Measurements from ENCODE around the gene TES. TPM values are rescaled to one million over a fixed set of nuclear protein-coding genes. Genes with fewer than 3 reads are reported as not detected.
"Not testable (repeated sequence)": the region's sequence is repeated elsewhere in the genome, so short reads cannot be mapped to it uniquely, and the experiment has no call there.

The TES gene
- total RNA-seq, 2 donors from 2014 or later, result 69.1 to 124 TPM

- Mint-ChIP-seq H3K27ac (peak overlapping the region; percentile 73 to 74), H3K4me3 (peak overlapping the region; percentile 10), H3K27me3 (no peaks in the 10 kb centered on the region), H3K9me3 (no peaks in the 10 kb centered on the region), H3K36me3 (peaks cover 4% of the 10 kb centered on the region), H3K4me1 (ENCODE audit: low read depth in 2 of 2) (peaks cover 55 to 89% of the 10 kb centered on the region in 2 donors)
- DNase-seq (ENCODE audit: low spot score), result no peak
- ATAC-seq, result no peak
These were observed 22.0 kb downstream of the TES start for GRCh38 chr7:116232350-116232749.

GRCh38 chr7:116232920-116233319 is 22.6 kb downstream of the TES start:
- H3K4me3 Mint-ChIP-seq, result peak overlapping the region; percentile 12
- peak overlapping the region; percentile 73 to 74 for H3K27ac Mint-ChIP-seq
- no peaks in the 10 kb centered on the region for H3K27me3 Mint-ChIP-seq

DNA sequence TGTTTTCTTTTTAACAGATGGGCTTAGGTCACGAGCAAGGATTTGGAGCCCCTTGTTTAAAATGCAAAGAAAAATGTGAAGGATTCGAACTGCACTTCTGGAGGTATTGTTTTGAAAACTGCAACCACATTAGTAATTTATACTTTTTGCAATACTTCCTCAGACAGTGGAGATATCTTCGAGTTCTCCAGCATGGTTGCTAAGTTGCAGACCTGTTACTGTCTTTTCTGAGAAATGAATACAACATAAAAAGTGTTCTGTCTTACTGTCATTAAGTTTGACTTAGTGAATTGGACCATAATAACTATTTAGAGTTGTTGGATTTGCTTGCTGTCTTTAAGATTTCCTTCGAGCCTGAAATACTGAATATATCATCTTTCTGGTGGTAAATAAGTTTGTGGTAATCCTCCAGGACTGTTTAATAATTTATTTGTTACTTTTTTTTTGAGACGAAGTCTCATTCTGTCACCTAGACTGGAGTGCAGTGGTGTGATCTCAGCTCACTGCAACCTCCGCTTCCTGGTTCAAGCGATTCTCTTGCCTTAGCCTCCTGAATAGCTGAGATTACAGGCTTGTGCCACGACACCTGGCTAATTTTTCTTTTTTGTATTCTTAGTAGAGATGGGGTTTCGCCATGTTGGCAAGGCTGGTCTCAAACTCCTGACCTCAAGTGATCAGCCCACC is 24.3 kb downstream of the TES start:
- Mint-ChIP-seq H3K27ac (peak overlapping the region; percentile 70 to 73), H3K9me3 (no peaks in the 10 kb centered on the region), H3K36me3 (peaks cover 10% of the 10 kb centered on the region), H3K4me3 (peak overlapping the region; percentile 57), H3K27me3 (no peaks in the 10 kb centered on the region), H3K4me1 (ENCODE audit: low read depth in 2 of 2) (peaks cover 57 to 82% of the 10 kb centered on the region in 2 donors)
- DNase-seq (ENCODE audit: low spot score) (no peak), ATAC-seq (peak; percentile 54 to 69)

More at GRCh38 chr7:116232920-116233319, 22.6 kb downstream of the TES start:
- DNase-seq (ENCODE audit: low spot score) (no peak), ATAC-seq (no peak)
- H3K9me3 Mint-ChIP-seq, result no peaks in the 10 kb centered on the region
- peaks cover 9% of the 10 kb centered on the region for H3K36me3 Mint-ChIP-seq
- H3K4me1 Mint-ChIP-seq (ENCODE audit: low read depth in 2 of 2), result peaks cover 55 to 89% of the 10 kb centered on the region in 2 donors

GRCh38 chr7:116235380-116235779 is 25.0 kb downstream of the TES start:
- peaks cover 51 to 77% of the 10 kb centered on the region in 2 donors for H3K4me1 Mint-ChIP-seq (ENCODE audit: low read depth in 2 of 2)
- DNase-seq (ENCODE audit: low spot score) (no peak), ATAC-seq (no peak)
- peak overlapping the region; percentile 57 for H3K4me3 Mint-ChIP-seq
- no peaks in the 10 kb centered on the region for H3K9me3 Mint-ChIP-seq
- H3K36me3 Mint-ChIP-seq, result peaks cover 10% of the 10 kb centered on the region
- H3K27me3 Mint-ChIP-seq, result no peaks in the 10 kb centered on the region
- peak overlapping the region; percentile 70 to 73 for H3K27ac Mint-ChIP-seq

GRCh38 chr7:116236020-116236630 is 25.8 kb downstream of the TES start:
- ATAC-seq (peak in 1 of 2 donors; percentile 67), DNase-seq (ENCODE audit: low spot score) (no peak)
- Mint-ChIP-seq H3K9me3 (no peaks in the 10 kb centered on the region), H3K4me1 (ENCODE audit: low read depth in 2 of 2) (peaks cover 46 to 76% of the 10 kb centered on the region in 2 donors), H3K27ac (peak overlapping the region; percentile 70 to 73), H3K27me3 (no peaks in the 10 kb centered on the region), H3K4me3 (no peak overlapping the region), H3K36me3 (peaks cover 10% of the 10 kb centered on the region)

DNA sequence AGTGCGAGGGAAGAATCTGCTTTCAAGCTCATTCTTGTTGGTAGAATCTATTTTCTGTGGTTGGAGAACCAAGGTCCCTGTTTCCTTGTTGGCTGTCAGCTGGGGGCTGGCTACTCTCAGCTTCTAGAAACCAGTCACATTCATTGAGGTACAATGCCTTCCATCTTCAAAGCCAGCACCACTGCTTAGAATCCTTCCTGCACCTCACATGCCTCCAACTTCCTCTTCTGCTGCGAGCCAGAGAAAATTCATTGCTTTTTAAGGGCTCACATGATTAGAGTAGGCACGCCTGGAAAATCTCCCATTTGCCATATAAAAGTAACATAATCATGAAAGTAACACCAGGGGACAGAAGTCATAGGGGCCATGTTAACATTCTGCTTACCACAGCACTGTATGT is 28.7 kb downstream of the TES start:
- peaks cover 16% of the 10 kb centered on the region for H3K36me3 Mint-ChIP-seq
- peaks cover 40 to 60% of the 10 kb centered on the region in 2 donors for H3K4me1 Mint-ChIP-seq (ENCODE audit: low read depth in 2 of 2)

DNA sequence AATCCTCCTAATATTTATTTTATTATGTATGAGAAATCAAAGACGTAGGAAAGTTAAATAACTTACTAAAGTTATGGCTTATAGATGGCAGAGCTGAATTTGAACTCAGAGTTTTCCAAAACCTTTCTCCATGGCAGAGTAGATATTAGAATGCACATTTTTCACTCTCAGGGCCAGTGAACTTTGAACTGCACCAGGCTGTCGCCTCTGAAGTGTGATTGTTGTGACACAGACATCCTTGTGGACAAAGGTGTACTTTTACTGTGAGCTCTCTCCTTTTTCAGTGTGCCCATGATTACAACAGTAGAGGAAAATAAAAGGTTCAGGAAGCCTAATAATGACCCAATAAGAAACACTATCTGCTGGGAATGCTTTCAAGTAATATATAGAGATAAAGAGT is 29.1 kb downstream of the TES start:
- ATAC-seq (no peak), DNase-seq (ENCODE audit: low spot score) (no peak)
- Mint-ChIP-seq H3K27ac (peak overlapping the region; percentile 45 to 61), H3K9me3 (no peaks in the 10 kb centered on the region), H3K4me1 (ENCODE audit: low read depth in 2 of 2) (peaks cover 41 to 57% of the 10 kb centered on the region in 2 donors), H3K27me3 (no peaks in the 10 kb centered on the region), H3K4me3 (no peak overlapping the region), H3K36me3 (peaks cover 16% of the 10 kb centered on the region)

More for the DNA sequence above, 28.7 kb downstream of the TES start:
- Mint-ChIP-seq H3K4me3 (no peak overlapping the region), H3K27ac (peak overlapping the region; percentile 45 to 61), H3K27me3 (no peaks in the 10 kb centered on the region), H3K9me3 (no peaks in the 10 kb centered on the region)
- DNase-seq (ENCODE audit: low spot score) (no peak), ATAC-seq (no peak)

DNA sequence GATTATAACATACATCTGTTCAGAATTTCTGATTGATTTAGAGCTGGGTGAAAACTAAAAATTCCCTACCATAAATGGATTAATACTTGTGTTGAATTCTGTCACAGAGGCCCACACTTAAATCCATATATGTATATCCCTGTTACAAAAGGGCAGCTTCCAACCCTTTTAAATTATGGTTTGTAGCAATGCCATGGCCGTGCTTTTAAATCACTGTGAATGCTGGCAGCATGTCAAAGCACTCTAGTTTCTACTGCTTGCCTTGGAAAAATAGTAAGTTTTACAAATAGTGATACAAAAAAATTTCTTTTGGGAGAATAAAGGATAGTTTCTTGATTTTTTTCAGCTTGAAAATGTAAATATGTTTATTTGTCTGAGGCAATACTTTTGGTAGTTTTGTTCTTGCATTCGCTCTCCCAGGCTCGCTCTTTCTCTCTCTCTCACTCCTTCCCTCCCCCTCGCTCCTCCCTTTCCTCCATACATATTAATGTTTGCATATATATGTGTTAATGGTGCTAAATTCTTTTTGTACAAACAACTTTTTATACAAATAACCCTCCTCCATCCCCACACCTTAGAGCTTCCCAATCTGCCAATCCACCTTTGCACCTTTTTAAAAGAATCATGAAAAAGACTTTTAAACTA is 29.8 kb downstream of the TES start:
- no peaks in the 10 kb centered on the region for H3K9me3 Mint-ChIP-seq
- H3K36me3 Mint-ChIP-seq, result peaks cover 17% of the 10 kb centered on the region
- ATAC-seq, result no peak
- H3K27me3 Mint-ChIP-seq, result no peaks in the 10 kb centered on the region
- peaks cover 43 to 52% of the 10 kb centered on the region in 2 donors for H3K4me1 Mint-ChIP-seq (ENCODE audit: low read depth in 2 of 2)
- H3K4me3 Mint-ChIP-seq, result no peak overlapping the region
- DNase-seq (ENCODE audit: low spot score), result no peak
- peak overlapping the region; percentile 19 to 71 for H3K27ac Mint-ChIP-seq

DNA sequence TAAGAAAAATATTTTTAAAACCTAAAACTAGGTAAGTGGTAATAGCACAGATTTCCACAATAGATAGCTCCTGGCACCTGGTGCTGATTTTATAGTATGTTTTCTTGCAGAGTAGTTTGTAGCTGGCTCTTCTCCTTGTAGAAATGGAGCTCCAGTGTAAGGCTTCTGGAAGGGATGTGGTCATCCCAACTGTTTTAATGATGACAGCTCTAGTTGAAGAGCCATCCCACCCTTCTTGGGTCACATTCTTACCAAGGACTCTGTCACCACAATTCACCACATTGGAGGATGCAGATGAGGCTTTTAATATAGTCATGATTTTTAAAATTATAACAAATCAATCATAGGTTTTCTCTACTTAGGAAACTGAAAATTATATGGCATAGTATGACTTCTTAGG is 31.0 kb downstream of the TES start:
- Mint-ChIP-seq H3K27ac (peak overlapping the region in 1 of 2 donors; percentile 50), H3K9me3 (peaks cover 4% of the 10 kb centered on the region), H3K4me3 (no peak overlapping the region), H3K27me3 (no peaks in the 10 kb centered on the region), H3K4me1 (ENCODE audit: low read depth in 2 of 2) (peaks cover 49 to 52% of the 10 kb centered on the region in 2 donors), H3K36me3 (peaks cover 27% of the 10 kb centered on the region)
- DNase-seq (ENCODE audit: low spot score) (no peak), ATAC-seq (no peak)

GRCh38 chr7:116242178-116242577 is 31.8 kb downstream of the TES start:
- Mint-ChIP-seq H3K4me3 (no peak overlapping the region), H3K4me1 (ENCODE audit: low read depth in 2 of 2) (peaks cover 50 to 54% of the 10 kb centered on the region in 2 donors), H3K9me3 (peaks cover 4% of the 10 kb centered on the region), H3K27ac (no peak overlapping the region), H3K36me3 (peaks cover 34% of the 10 kb centered on the region), H3K27me3 (no peaks in the 10 kb centered on the region)
- DNase-seq (ENCODE audit: low spot score) (no peak), ATAC-seq (no peak)

DNA sequence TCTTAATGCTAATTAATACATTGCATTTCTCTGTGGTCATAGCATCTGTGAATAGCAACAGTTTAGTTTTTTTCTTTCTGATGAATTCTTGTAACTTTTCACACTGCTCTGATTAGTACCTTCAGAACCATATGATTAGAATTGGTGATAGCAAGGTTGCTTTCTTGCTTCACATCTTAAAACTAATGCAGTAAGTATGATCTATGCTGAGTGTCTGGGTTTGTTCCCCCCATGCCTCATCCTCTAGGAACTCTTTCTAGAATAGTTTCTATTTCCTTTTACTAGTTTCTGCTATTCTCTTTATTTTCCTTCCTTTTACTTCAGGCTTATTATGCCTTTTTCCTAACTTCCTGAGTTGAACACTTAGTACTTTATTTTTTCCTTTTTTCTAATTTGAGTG is 32.4 kb downstream of the TES start:
- Mint-ChIP-seq H3K27me3 (no peaks in the 10 kb centered on the region), H3K9me3 (peaks cover 4% of the 10 kb centered on the region), H3K36me3 (peaks cover 29% of the 10 kb centered on the region), H3K4me1 (ENCODE audit: low read depth in 2 of 2) (peaks cover 46 to 50% of the 10 kb centered on the region in 2 donors), H3K4me3 (no peak overlapping the region), H3K27ac (peak overlapping the region in 1 of 2 donors; percentile 3)
- DNase-seq (ENCODE audit: low spot score) (no peak), ATAC-seq (no peak)

- H3K4me3 Mint-ChIP-seq; H3K27me3 Mint-ChIP-seq; ATAC-seq; H3K27ac Mint-ChIP-seq; H3K9me3 Mint-ChIP-seq; DNase-seq (ENCODE audit: low spot score): not testable (repeated sequence)
- Mint-ChIP-seq H3K4me1 (ENCODE audit: low read depth in 2 of 2) (peaks cover 44 to 45% of the 10 kb centered on the region in 2 donors), H3K36me3 (peaks cover 31% of the 10 kb centered on the region)
These were observed 34.5 kb downstream of the TES start for GRCh38 chr7:116244803-116245202.

DNA sequence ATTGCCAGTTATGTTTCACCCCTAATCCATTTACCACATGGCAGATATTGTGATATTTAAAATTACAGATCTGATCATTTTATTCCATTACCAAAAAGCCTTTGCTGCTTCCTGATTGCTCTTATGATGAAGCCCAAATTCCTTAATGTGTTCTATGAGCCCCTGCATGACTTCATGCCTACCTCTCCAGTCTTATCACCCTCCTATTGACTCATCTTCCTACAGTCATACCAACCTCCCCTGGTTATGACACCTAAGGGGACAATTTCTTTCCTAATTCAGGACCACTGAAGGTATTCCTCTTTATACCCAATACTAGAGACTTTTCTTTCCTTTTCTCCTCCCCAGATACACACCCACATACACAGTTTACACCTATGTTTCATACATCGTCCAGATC is 36.0 kb downstream of the TES start:
- Mint-ChIP-seq H3K27me3 (no peaks in the 10 kb centered on the region), H3K4me1 (ENCODE audit: low read depth in 2 of 2) (peaks cover 40 to 43% of the 10 kb centered on the region in 2 donors), H3K4me3 (no peak overlapping the region), H3K9me3 (peaks cover 4% of the 10 kb centered on the region), H3K27ac (peak overlapping the region; percentile 0 to 29), H3K36me3 (peaks cover 36% of the 10 kb centered on the region)
- no peak for DNase-seq (ENCODE audit: low spot score)
- ATAC-seq, result no peak

Data from natural killer cell treated with Interleukin-12 subunit alpha and Interleukin-12 subunit beta and Interleukin-15 and Interleukin-18, amount 100 ng/mL, for 72 hours (primary cell).